HepG2 (cell line): ENCODE results near the gene NAPSA. TPM values are rescaled to one million over a fixed set of nuclear protein-coding genes. Genes with fewer than 3 reads are reported as not detected.
A peak's percentile ranks its signal among the peaks of the same experiment; 100 is the strongest.

ENCODE experiments used
- AHR ChIP-seq: IDR thresholded peaks from 2 replicates; pipeline ENCODE4 v1.6.1; 2018; ENCODE audit warnings: missing genetic modification reagents, missing compliant biosample characterization
- BORCS8-MEF2B ChIP-seq: sonication (generic); formaldehyde crosslinking; IDR thresholded peaks from 2 replicates; pipeline ENCODE4 v1.8.0; 2022; ENCODE audit warnings: mild to moderate bottlenecking, missing genetic modification reagents
- FLYWCH1 ChIP-seq: sonication (generic); formaldehyde crosslinking; IDR thresholded peaks from 2 replicates; pipeline ENCODE4 v1.8.1; 2023; ENCODE audit warnings: mild to moderate bottlenecking, missing genetic modification reagents
- JDP2 ChIP-seq: sonication (generic); formaldehyde crosslinking; IDR thresholded peaks from 2 replicates; pipeline ENCODE4 v1.8.1; 2022; ENCODE audit warnings: missing genetic modification reagents, borderline replicate concordance
- MEIS2 ChIP-seq: sonication (generic); formaldehyde crosslinking; IDR thresholded peaks from 2 replicates; pipeline ENCODE4 v1.9.0; 2021; ENCODE audit warnings: mild to moderate bottlenecking, missing genetic modification reagents
- PRPF4 ChIP-seq: fragments of 200-400 bp; formaldehyde crosslinking; IDR thresholded peaks from 2 replicates; pipeline ENCODE4 v1.6.1; 2016; ENCODE audit warnings: low read length, low read depth; ENCODE audit not compliant: poor library complexity, severe bottlenecking
- PTBP1 ChIP-seq: fragments of 200-400 bp; formaldehyde crosslinking; IDR thresholded peaks from 2 replicates; pipeline ENCODE4 v1.6.1; 2018; ENCODE audit warnings: low read length, low read depth; ENCODE audit not compliant: poor library complexity, severe bottlenecking
- SP140L ChIP-seq: sonication (generic); formaldehyde crosslinking; IDR thresholded peaks from 2 replicates; pipeline ENCODE4 v1.4.0; 2020; ENCODE audit warnings: missing genetic modification reagents, borderline replicate concordance
- SRSF4 ChIP-seq: fragments of 200-400 bp; formaldehyde crosslinking; IDR thresholded peaks from one replicate; pipeline ENCODE4 v1.6.1; 2018; ENCODE audit warnings: mild to moderate bottlenecking, low read depth, low read length, moderate library complexity; ENCODE audit not compliant: poor library complexity, severe bottlenecking
- TBX3 ChIP-seq: fragments of 450-650 bp; IDR thresholded peaks from 2 replicates; pipeline ENCODE4 v1.6.1; 2017; ENCODE audit warnings: antibody characterized with exemption, mild to moderate bottlenecking, inconsistent platforms, borderline replicate concordance
- ZFP36L2 ChIP-seq: sonication (generic); formaldehyde crosslinking; IDR thresholded peaks from 2 replicates; pipeline ENCODE4 v1.4.0; 2020; ENCODE audit warnings: missing genetic modification reagents
- ZFP37 ChIP-seq: sonication (generic); formaldehyde crosslinking; IDR thresholded peaks from 2 replicates; pipeline ENCODE4 v1.4.0; 2020; ENCODE audit warnings: missing genetic modification reagents, borderline replicate concordance
- ZNF30 ChIP-seq: sonication (generic); formaldehyde crosslinking; IDR thresholded peaks from 2 replicates; pipeline ENCODE4 v1.5.0; 2020; ENCODE audit warnings: mild to moderate bottlenecking, missing genetic modification reagents
- ZNF670 ChIP-seq: sonication (generic); formaldehyde crosslinking; IDR thresholded peaks from 2 replicates; pipeline ENCODE4 v1.8.0; 2022; ENCODE audit warnings: mild to moderate bottlenecking, missing genetic modification reagents, borderline replicate concordance
- ZNF737 ChIP-seq: sonication (generic); formaldehyde crosslinking; IDR thresholded peaks from 2 replicates; pipeline ENCODE4 v1.5.0; 2020; ENCODE audit warnings: missing genetic modification reagents, mild to moderate bottlenecking, borderline replicate concordance
- ZSCAN20 ChIP-seq: sonication (generic); formaldehyde crosslinking; IDR thresholded peaks from 2 replicates; pipeline ENCODE4 v1.4.0; 2020; ENCODE audit warnings: missing genetic modification reagents, mild to moderate bottlenecking, borderline replicate concordance
- polyA plus RNA-seq, 8 experiments: library from polyadenylated mRNA; depleted of rRNA in 3 of 8; stranded (reverse) in 7 of 8; unstranded in 1 of 8; fragments of >200 nt; fragmentation: Illumina TruSeq in 4 of 8; extraction: Trizol in 4 of 8; gene quantifications; 2 replicates each; pipeline versions ENCODE4 v1.2.1 to v1.2.3, GENCODE V29; 2011 to 2016; ENCODE audit warnings: low read depth in 4 of 8, missing spikeins in 1 of 8, mixed read lengths in 1 of 8; ENCODE audit not compliant: insufficient read depth in 1 of 8
- total RNA-seq, 5 experiments: library from RNA; depleted of rRNA; stranded (reverse); fragments of >200 nt; fragmentation: Illumina TruSeq; extraction: Trizol; gene quantifications; 2 replicates each; pipeline ENCODE4 v1.2.3, GENCODE V29; 2016; ENCODE audit warnings: low read depth in 1 of 5
- TF ChIP-seq, protein P1 (sequence below): IDR thresholded peaks from 2 replicates; pipeline ENCODE4 v1.6.1; 2016; ENCODE audit warnings: low read depth, control low read depth
- TF ChIP-seq, protein P2 (sequence below): sonication (generic); formaldehyde crosslinking; IDR thresholded peaks from 2 replicates; pipeline ENCODE4 v1.4.0; 2020; ENCODE audit warnings: missing genetic modification reagents, borderline replicate concordance
- TF ChIP-seq, protein P3 (sequence below): sonication (generic); formaldehyde crosslinking; IDR thresholded peaks from 2 replicates; pipeline ENCODE4 v1.8.0; 2022; ENCODE audit warnings: missing genetic modification reagents, mild to moderate bottlenecking, borderline replicate concordance
- TF ChIP-seq, protein P4 (sequence below): sonication (generic); formaldehyde crosslinking; IDR thresholded peaks from 2 replicates; pipeline ENCODE4 v1.4.0; 2020; ENCODE audit warnings: mild to moderate bottlenecking, missing genetic modification reagents
- TF ChIP-seq, protein P5 (sequence below): sonication (generic); formaldehyde crosslinking; IDR thresholded peaks from 2 replicates; pipeline ENCODE4 v1.4.0; 2020; ENCODE audit warnings: mild to moderate bottlenecking, missing genetic modification reagents

Gene NAPSA
- total and polyA plus RNA-seq, 2 of the 13 experiments (the other 11 are each of a cell fraction or from before 2014, with no cell fraction given) = not detected

DNA sequence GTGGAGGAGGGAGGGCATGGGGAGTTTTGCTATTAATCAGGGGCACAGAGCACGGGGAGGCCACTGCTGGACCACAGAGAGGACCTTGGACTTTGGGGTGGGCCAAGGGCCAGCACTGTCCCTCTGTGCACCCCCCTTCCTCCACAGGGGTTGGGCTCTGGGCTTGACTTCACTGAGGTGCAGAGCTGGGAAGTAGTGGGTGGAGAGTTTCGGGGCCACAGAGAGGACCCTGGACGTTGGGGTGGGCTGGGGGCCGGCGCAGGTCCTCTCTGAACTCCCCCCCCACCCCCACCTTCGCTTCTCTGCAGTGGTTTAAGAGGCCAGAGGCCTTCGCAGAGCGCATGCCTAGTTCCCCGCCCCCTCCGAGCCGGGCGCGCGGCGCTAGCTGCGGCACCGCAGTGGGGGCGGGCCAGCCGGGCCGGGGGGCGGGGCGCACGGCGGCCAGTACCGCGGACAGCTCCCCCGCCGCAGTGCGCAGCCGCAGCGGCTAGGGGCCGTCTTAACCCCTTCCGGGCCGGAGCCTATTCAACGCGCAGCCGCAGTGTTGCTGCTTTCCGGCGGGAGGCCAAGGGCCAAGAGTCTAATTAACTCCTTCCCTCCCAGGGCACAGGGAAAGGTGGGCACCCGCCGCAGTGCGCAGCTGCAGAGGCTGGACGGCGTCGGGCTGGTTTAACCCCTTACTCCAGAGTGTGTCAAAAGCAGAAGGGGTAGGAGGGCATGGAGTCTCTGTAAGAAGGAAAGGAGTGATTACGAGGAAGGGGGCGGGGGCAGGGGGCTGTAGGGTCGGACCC is 39.9 kb downstream of the NAPSA start (continued):
- TF ChIP-seq SP140L = peak; percentile 85; the same call in 1 of the 2 replicates
- TF ChIP-seq, protein P1, sequence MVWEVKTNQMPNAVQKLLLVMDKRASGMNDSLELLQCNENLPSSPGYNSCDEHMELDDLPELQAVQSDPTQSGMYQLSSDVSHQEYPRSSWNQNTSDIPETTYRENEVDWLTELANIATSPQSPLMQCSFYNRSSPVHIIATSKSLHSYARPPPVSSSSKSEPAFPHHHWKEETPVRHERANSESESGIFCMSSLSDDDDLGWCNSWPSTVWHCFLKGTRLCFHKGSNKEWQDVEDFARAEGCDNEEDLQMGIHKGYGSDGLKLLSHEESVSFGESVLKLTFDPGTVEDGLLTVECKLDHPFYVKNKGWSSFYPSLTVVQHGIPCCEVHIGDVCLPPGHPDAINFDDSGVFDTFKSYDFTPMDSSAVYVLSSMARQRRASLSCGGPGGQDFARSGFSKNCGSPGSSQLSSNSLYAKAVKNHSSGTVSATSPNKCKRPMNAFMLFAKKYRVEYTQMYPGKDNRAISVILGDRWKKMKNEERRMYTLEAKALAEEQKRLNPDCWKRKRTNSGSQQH (CRISPR knock-in tag) = no peak
- TF ChIP-seq ZFP36L2 (CRISPR knock-in tag) = 0 out of 2 replicates have a peak, but pooled peaks have one; percentile 72
- no peak for TF ChIP-seq TBX3
- TF ChIP-seq PRPF4 = no peak
- TF ChIP-seq BORCS8-MEF2B (CRISPR knock-in tag) = peak; percentile 90
- TF ChIP-seq ZNF737 (CRISPR knock-in tag) = no peak
- TF ChIP-seq, protein P2, sequence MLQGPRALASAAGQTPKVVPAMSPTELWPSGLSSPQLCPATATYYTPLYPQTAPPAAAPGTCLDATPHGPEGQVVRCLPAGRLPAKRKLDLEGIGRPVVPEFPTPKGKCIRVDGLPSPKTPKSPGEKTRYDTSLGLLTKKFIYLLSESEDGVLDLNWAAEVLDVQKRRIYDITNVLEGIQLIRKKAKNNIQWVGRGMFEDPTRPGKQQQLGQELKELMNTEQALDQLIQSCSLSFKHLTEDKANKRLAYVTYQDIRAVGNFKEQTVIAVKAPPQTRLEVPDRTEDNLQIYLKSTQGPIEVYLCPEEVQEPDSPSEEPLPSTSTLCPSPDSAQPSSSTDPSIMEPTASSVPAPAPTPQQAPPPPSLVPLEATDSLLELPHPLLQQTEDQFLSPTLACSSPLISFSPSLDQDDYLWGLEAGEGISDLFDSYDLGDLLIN (CRISPR knock-in tag) = no peak
- TF ChIP-seq FLYWCH1 = peak; percentile 91; the same call in 1 of the 2 replicates
- TF ChIP-seq ZFP37 (CRISPR knock-in tag) = 0 out of 2 replicates have a peak, but pooled peaks have one; percentile 59
- TF ChIP-seq, protein P3, sequence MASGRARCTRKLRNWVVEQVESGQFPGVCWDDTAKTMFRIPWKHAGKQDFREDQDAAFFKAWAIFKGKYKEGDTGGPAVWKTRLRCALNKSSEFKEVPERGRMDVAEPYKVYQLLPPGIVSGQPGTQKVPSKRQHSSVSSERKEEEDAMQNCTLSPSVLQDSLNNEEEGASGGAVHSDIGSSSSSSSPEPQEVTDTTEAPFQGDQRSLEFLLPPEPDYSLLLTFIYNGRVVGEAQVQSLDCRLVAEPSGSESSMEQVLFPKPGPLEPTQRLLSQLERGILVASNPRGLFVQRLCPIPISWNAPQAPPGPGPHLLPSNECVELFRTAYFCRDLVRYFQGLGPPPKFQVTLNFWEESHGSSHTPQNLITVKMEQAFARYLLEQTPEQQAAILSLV (CRISPR knock-in tag) = peak; percentile 82; the same call in 1 of the 2 replicates
- TF ChIP-seq AHR (CRISPR knock-in tag) = peak; percentile 76; the same call in 1 of the 2 replicates
- TF ChIP-seq MEIS2 (CRISPR knock-in tag) = peak; percentile 95
- TF ChIP-seq, protein P4, sequence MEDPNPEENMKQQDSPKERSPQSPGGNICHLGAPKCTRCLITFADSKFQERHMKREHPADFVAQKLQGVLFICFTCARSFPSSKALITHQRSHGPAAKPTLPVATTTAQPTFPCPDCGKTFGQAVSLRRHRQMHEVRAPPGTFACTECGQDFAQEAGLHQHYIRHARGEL (CRISPR knock-in tag) = no peak
- TF ChIP-seq ZNF670 = no peak
- no peak for TF ChIP-seq SRSF4
- TF ChIP-seq, protein P5, sequence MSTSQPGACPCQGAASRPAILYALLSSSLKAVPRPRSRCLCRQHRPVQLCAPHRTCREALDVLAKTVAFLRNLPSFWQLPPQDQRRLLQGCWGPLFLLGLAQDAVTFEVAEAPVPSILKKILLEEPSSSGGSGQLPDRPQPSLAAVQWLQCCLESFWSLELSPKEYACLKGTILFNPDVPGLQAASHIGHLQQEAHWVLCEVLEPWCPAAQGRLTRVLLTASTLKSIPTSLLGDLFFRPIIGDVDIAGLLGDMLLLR = peak; percentile 81; the same call in 1 of the 2 replicates
- peak; percentile 87; the same call in 1 of the 2 replicates for TF ChIP-seq ZSCAN20 (CRISPR knock-in tag)
- TF ChIP-seq JDP2 (CRISPR knock-in tag) = peak; percentile 46; the same call in 1 of the 2 replicates
- TF ChIP-seq PTBP1 = no peak
- TF ChIP-seq ZNF30 (CRISPR knock-in tag) = no peak
